OCI-LY1 (cell line): ENCODE measurements around the gene RPN1.

Experiments used
- EZH2 ChIP-seq: fragments of 200-600 bp; sonication (generic), shearing (Covaris generic); IDR thresholded peaks from 2 replicates; pipeline ENCODE4 v1.8.0; 2017; ENCODE audit warnings: borderline replicate concordance, mixed run types, mild to moderate bottlenecking, antibody characterized with exemption, low read length, moderate library complexity, mixed read lengths
- TF ChIP-seq, protein P1 (sequence below): fragments of 200-600 bp; sonication (generic), shearing (Covaris generic); IDR thresholded peaks from 2 replicates; pipeline ENCODE4 v1.5.1; 2017; ENCODE audit warnings: mild to moderate bottlenecking, antibody characterized with exemption, low read length, moderate library complexity, mixed read lengths

GRCh38 chr3:128588147-128588546 is 62.5 kb downstream of the RPN1 start:
- TF ChIP-seq, protein P1, sequence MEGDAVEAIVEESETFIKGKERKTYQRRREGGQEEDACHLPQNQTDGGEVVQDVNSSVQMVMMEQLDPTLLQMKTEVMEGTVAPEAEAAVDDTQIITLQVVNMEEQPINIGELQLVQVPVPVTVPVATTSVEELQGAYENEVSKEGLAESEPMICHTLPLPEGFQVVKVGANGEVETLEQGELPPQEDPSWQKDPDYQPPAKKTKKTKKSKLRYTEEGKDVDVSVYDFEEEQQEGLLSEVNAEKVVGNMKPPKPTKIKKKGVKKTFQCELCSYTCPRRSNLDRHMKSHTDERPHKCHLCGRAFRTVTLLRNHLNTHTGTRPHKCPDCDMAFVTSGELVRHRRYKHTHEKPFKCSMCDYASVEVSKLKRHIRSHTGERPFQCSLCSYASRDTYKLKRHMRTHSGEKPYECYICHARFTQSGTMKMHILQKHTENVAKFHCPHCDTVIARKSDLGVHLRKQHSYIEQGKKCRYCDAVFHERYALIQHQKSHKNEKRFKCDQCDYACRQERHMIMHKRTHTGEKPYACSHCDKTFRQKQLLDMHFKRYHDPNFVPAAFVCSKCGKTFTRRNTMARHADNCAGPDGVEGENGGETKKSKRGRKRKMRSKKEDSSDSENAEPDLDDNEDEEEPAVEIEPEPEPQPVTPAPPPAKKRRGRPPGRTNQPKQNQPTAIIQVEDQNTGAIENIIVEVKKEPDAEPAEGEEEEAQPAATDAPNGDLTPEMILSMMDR: no peak
- no peak for TF ChIP-seq EZH2
